Measurements from ENCODE around the gene LARP1. TPM values are rescaled to one million over a fixed set of nuclear protein-coding genes. Genes with fewer than 3 reads are reported as not detected.

Gene LARP1
- total and polyA plus RNA-seq, 2 experiments from 2014 or later: 133 to 302 TPM

- no peak for TF ChIP-seq ZNF462 (CRISPR knock-in tag; IDR thresholded peaks at IDR 0.05)
- TF ChIP-seq ZNF331 (CRISPR knock-in tag; IDR thresholded peaks at IDR 0.05; ENCODE audit: low read depth): no peak
Observed at GRCh38 chr5:154806176-154806575, 51.0 kb downstream of the LARP1 start (continued).

GRCh38 chr5:154811239-154811638 is 56.1 kb downstream of the LARP1 start:
- DNase-seq (ENCODE audit: low spot score): no peak
- Histone ChIP-seq H4K20me1 (replicated peaks; ENCODE audit: insufficient read depth) (peaks cover 29% of the 10 kb centered on the region), H3K79me2 (replicated peaks; ENCODE audit: insufficient read depth) (peaks cover 25% of the 10 kb centered on the region; the same call in 1 of the 2 replicates), H3K9me2 (ENCODE audit: insufficient read depth) (no peaks in the 10 kb centered on the region), H3K4me1 (ENCODE audit: insufficient read depth) (no peaks in the 10 kb centered on the region), H3K36me3 (ENCODE audit: insufficient read depth) (peaks cover 84% of the 10 kb centered on the region), H3K4me2 (no peak overlapping the region), H3K27me3 (ENCODE audit: insufficient read depth) (no peaks in the 10 kb centered on the region), H2AFZ (no peak overlapping the region), H3K27ac (ENCODE audit: low read depth) (peak overlapping the region; percentile 90), H3K4me3 (no peak overlapping the region), H3F3A (replicated peaks; ENCODE audit: low read depth) (peaks cover 47% of the 10 kb centered on the region)
- TF ChIP-seq ZNF331 (CRISPR knock-in tag; IDR thresholded peaks at IDR 0.05; ENCODE audit: low read depth): no peak
- TF ChIP-seq CTCF (conservative IDR thresholded peaks at IDR 0.05; ENCODE audit: low read depth in 2 of 2): no peak
- TF ChIP-seq ZNF114 (CRISPR knock-in tag; IDR thresholded peaks at IDR 0.05): no peak
- TF ChIP-seq STAT1 (IDR thresholded peaks at IDR 0.05; ENCODE audit: unreplicated experiment): no peak
- no peak for TF ChIP-seq JUNB (IDR thresholded peaks at IDR 0.05; ENCODE audit: unreplicated experiment)
- TF ChIP-seq CREB1 (CRISPR knock-in tag; IDR thresholded peaks at IDR 0.05; ENCODE audit: low read depth): no peak
- Mint-ChIP-seq H3K9me3 (no peaks in the 10 kb centered on the region), H3K36me3 (ENCODE audit: low read depth) (peaks cover 95% of the 10 kb centered on the region), H3K4me3 (no peak overlapping the region), H3K27ac (no peak overlapping the region), H3K4me1 (peaks cover 2% of the 10 kb centered on the region; the same call in 1 of the 3 replicates), H3K27me3 (ENCODE audit: insufficient read depth, low read depth, poor library complexity) (peaks cover 12% of the 10 kb centered on the region)
- ATAC-seq: no peak

All from GM23338 (cell line).